Left kidney (tissue), 2 donors: Measurements from ENCODE around the gene BRAT1. TPM values are rescaled to one million over a fixed set of nuclear protein-coding genes. Genes with fewer than 3 reads are reported as not detected.
"Not testable (repeated sequence)": the region's sequence is repeated elsewhere in the genome, so short reads cannot be mapped to it uniquely, and the experiment has no call there.

Experiments
- DNase-seq: peaks from one replicate; pipeline ENCODE4 v3.0.0-alpha.2; 2013
- polyA plus RNA-seq: library from polyadenylated mRNA; unstranded; fragments of 120-200 nt; gene quantifications from one replicate; pipeline ENCODE4 v1.2.1, GENCODE V29; 2013; ENCODE audit not compliant: insufficient read length

BRAT1 gene
- polyA plus RNA-seq, 1 donor, result 23.2 TPM

- no peak for DNase-seq
These were observed 9.7 kb upstream of the BRAT1 start for GRCh38 chr7:2564970-2565540.

GRCh38 chr7:2563955-2564354 is 8.6 kb upstream of the BRAT1 start:
- DNase-seq, result not testable (repeated sequence)

GRCh38 chr7:2559283-2559950 is 4.1 kb upstream of the BRAT1 start:
- no peak for DNase-seq

- peak; percentile 90 for DNase-seq
These were observed 3.4 kb upstream of the BRAT1 start, which contains the start of gene IQCE for GRCh38 chr7:2558629-2559282. IQCE (plus strand) TSS chr7:2558979; CDS start chr7:2559182, 203 bp downstream.

GRCh38 chr7:2554661-2555111 is 638 bp downstream of the BRAT1 start:
- no peak for DNase-seq

- DNase-seq, result no peak
These were observed 1.3 kb downstream of the BRAT1 start for GRCh38 chr7:2553831-2554581.

GRCh38 chr7:2553108-2553507 is 2.2 kb downstream of the BRAT1 start:
- no peak for DNase-seq

- no peak for DNase-seq
These were observed 3.9 kb downstream of the BRAT1 start for GRCh38 chr7:2551418-2551817.

- no peak for DNase-seq
These were observed 8.3 kb downstream of the BRAT1 start for GRCh38 chr7:2546776-2547586.

GRCh38 chr7:2545746-2546425 is 9.4 kb downstream of the BRAT1 start:
- DNase-seq, result no peak

- DNase-seq, result no peak
These were observed 10.7 kb downstream of the BRAT1 start for GRCh38 chr7:2544541-2545188.

- no peak for DNase-seq
These were observed 12.1 kb downstream of the BRAT1 start for GRCh38 chr7:2542916-2543871.

- no peak for DNase-seq
These were observed 13.1 kb downstream of the BRAT1 start for GRCh38 chr7:2542011-2542915.

- no peak for DNase-seq
These were observed 13.9 kb downstream of the BRAT1 start for GRCh38 chr7:2541291-2542010.

- DNase-seq, result no peak
These were observed 14.7 kb downstream of the BRAT1 start for GRCh38 chr7:2540641-2541051.

GRCh38 chr7:2540133-2540532 is 15.2 kb downstream of the BRAT1 start:
- DNase-seq, result no peak
